Hepatocyte (in vitro differentiated cells): ENCODE data around the gene TEX47. TPM values are rescaled to one million over a fixed set of nuclear protein-coding genes. Genes with fewer than 3 reads are reported as not detected.
A peak's percentile ranks its signal among the peaks of the same experiment; 100 is the strongest.

Experiments used
- DNase-seq: peaks from one replicate; pipeline ENCODE4 v3.0.0-alpha.2; 2016; ENCODE audit warnings: low spot score
- H2AFZ ChIP-seq: fragments of 200-600 bp; sonication (generic); 2 replicates; pipeline ENCODE4 v1.6.0; 2016; ENCODE audit warnings: antibody characterized with exemption, mild to moderate bottlenecking
- H3K27ac ChIP-seq: fragments of 200-600 bp; sonication (generic); 2 replicates; pipeline ENCODE4 v1.5.1; 2016; ENCODE audit warnings: mild to moderate bottlenecking
- H3K27me3 ChIP-seq: fragments of 200-600 bp; sonication (generic); 2 replicates; pipeline ENCODE4 v1.6.1; 2016
- H3K36me3 ChIP-seq: fragments of 200-600 bp; sonication (generic); replicated peaks from 2 replicates; pipeline ENCODE4 v1.5.1; 2016; ENCODE audit warnings: low read depth; ENCODE audit not compliant: insufficient read depth
- H3K4me1 ChIP-seq: fragments of 200-600 bp; sonication (generic); 2 replicates; pipeline ENCODE4 v1.5.1; 2016; ENCODE audit warnings: mild to moderate bottlenecking, moderate library complexity; ENCODE audit not compliant: insufficient read depth
- H3K4me2 ChIP-seq: fragments of 200-600 bp; sonication (generic); 2 replicates; pipeline ENCODE4 v1.6.0; 2016
- H3K4me3 ChIP-seq: fragments of 200-600 bp; sonication (generic); 2 replicates; pipeline ENCODE4 v1.5.1; 2016; ENCODE audit warnings: mild to moderate bottlenecking
- H3K79me2 ChIP-seq: fragments of 200-600 bp; sonication (generic); 2 replicates; pipeline ENCODE4 v1.6.0; 2017; ENCODE audit warnings: mild to moderate bottlenecking
- H3K9me2 ChIP-seq: fragments of 200-600 bp; sonication (generic); replicated peaks from 2 replicates; pipeline ENCODE4 v1.6.0; 2017; ENCODE audit warnings: mild to moderate bottlenecking; ENCODE audit not compliant: insufficient read depth
- H3K9me3 ChIP-seq: fragments of 200-600 bp; sonication (generic); 2 replicates; pipeline ENCODE4 v1.5.1; 2016; ENCODE audit warnings: low read depth, mild to moderate bottlenecking
- H4K20me1 ChIP-seq: fragments of 200-600 bp; sonication (generic); 2 replicates; pipeline ENCODE4 v1.6.0; 2016; ENCODE audit warnings: mild to moderate bottlenecking; ENCODE audit not compliant: insufficient read depth, poor library complexity, severe bottlenecking
- CTCF ChIP-seq: fragments of 200-600 bp; sonication (generic); IDR thresholded peaks from 2 replicates; pipeline ENCODE4 v1.5.1; 2016; ENCODE audit warnings: antibody characterized with exemption, mild to moderate bottlenecking; ENCODE audit not compliant: poor library complexity
- EZH2 ChIP-seq: fragments of 200-600 bp; sonication (generic); IDR thresholded peaks from 2 replicates; pipeline ENCODE4 v1.6.1; 2016; ENCODE audit warnings: antibody characterized with exemption, mild to moderate bottlenecking, borderline replicate concordance
- EZH2phosphoT487 ChIP-seq: fragments of 200-600 bp; sonication (generic); IDR thresholded peaks from one replicate; pipeline ENCODE4 v1.6.1; 2018; ENCODE audit warnings: antibody characterized with exemption, mild to moderate bottlenecking, low read depth, moderate library complexity; ENCODE audit not compliant: unreplicated experiment, severe bottlenecking
- WGBS: methylation state at CpG from one replicate; pipeline ENCODE4 v1.1.6; 2016; ENCODE audit warnings: low lambda C conversion rate; ENCODE audit errors: missing lambda C conversion rate; 5-methylcytosine and 5-hydroxymethylcytosine counted together
- polyA plus RNA-seq: library from polyadenylated mRNA; unstranded; fragments of >200 nt; fragmentation: Nextera tagmentation; extraction: Ambion mirVana; gene quantifications from 2 replicates; pipeline ENCODE4 v1.2.1, GENCODE V29; 2016
- total RNA-seq: library from RNA; depleted of rRNA; stranded (reverse); fragments of >200 nt; gene quantifications from 2 replicates; pipeline ENCODE4 v1.2.3, GENCODE V29; 2014

TEX47 gene
- total and polyA plus RNA-seq, 2 experiments from 2014 or later = not detected

- DNase-seq = no peak
- Histone ChIP-seq H3K27me3 (no peaks in the 10 kb centered on the region), H3K4me3 (no peak overlapping the region), H2AFZ (no peak overlapping the region), H3K4me2 (no peak overlapping the region), H3K4me1 (no peaks in the 10 kb centered on the region), H3K36me3 (no peaks in the 10 kb centered on the region), H3K9me2 (no peaks in the 10 kb centered on the region), H4K20me1 (no peaks in the 10 kb centered on the region), H3K27ac (no peak overlapping the region), H3K79me2 (no peaks in the 10 kb centered on the region), H3K9me3 (no peaks in the 10 kb centered on the region)
- no peak for TF ChIP-seq EZH2
- WGBS = 70% methylated on average over 3 of the region's 3 CpGs
Measured at GRCh38 chr7:88801046-88801445, 5.5 kb upstream of the TEX47 start.

- Histone ChIP-seq H3K36me3 (no peaks in the 10 kb centered on the region), H3K79me2 (no peaks in the 10 kb centered on the region), H3K27ac (no peak overlapping the region), H3K4me1 (no peaks in the 10 kb centered on the region), H2AFZ (no peak overlapping the region), H3K9me2 (no peaks in the 10 kb centered on the region), H3K4me3 (no peak overlapping the region), H4K20me1 (no peaks in the 10 kb centered on the region), H3K9me3 (no peaks in the 10 kb centered on the region), H3K27me3 (no peaks in the 10 kb centered on the region), H3K4me2 (peak overlapping the region; percentile 26)
- 42% methylated on average over 3 of the region's 3 CpGs for WGBS
- TF ChIP-seq CTCF (no peak), EZH2phosphoT487 (no peak), EZH2 (no peak)
- no peak for DNase-seq
Measured at GRCh38 chr7:88792361-88792760, 3.2 kb downstream of the TEX47 start.

GRCh38 chr7:88791891-88792290 lies 3.6 kb downstream of the TEX47 start:
- Histone ChIP-seq H3K9me3 (no peaks in the 10 kb centered on the region), H3K4me3 (no peak overlapping the region), H3K27ac (no peak overlapping the region), H3K79me2 (no peaks in the 10 kb centered on the region), H3K4me1 (no peaks in the 10 kb centered on the region), H4K20me1 (no peaks in the 10 kb centered on the region), H2AFZ (no peak overlapping the region), H3K4me2 (peak overlapping the region; percentile 26), H3K36me3 (no peaks in the 10 kb centered on the region), H3K27me3 (no peaks in the 10 kb centered on the region), H3K9me2 (no peaks in the 10 kb centered on the region)
- WGBS = 74% methylated on average over 4 of the region's 4 CpGs
- TF ChIP-seq EZH2 (no peak), CTCF (no peak), EZH2phosphoT487 (no peak)
- peak; percentile 8 for DNase-seq

- Histone ChIP-seq H3K9me3 (no peaks in the 10 kb centered on the region), H4K20me1 (no peaks in the 10 kb centered on the region), H3K9me2 (no peaks in the 10 kb centered on the region), H3K27ac (no peak overlapping the region), H3K79me2 (no peaks in the 10 kb centered on the region), H2AFZ (no peak overlapping the region), H3K36me3 (no peaks in the 10 kb centered on the region), H3K4me2 (no peak overlapping the region), H3K4me3 (no peak overlapping the region), H3K4me1 (no peaks in the 10 kb centered on the region), H3K27me3 (no peaks in the 10 kb centered on the region)
- WGBS = 88% methylated on average over 2 of the region's 2 CpGs
- peak; percentile 30 for DNase-seq
- TF ChIP-seq CTCF (peak; percentile 64), EZH2phosphoT487 (no peak), EZH2 (no peak)
Measured at GRCh38 chr7:88789480-88790064, 6.0 kb downstream of the TEX47 start.
